DMS79 treated with DMSO at 0.1 percent for 48 hours (cell line): Measurements from ENCODE around the gene CD27.
A peak's percentile ranks its signal among the peaks of the same experiment; 100 is the strongest.
"Not testable (repeated sequence)": the region's sequence is repeated elsewhere in the genome, so short reads cannot be mapped to it uniquely, and the experiment has no call there.

Source experiments
- DNase-seq: peaks from one replicate; lab custom pipeline; 2025; lab: John Stamatoyannopoulos, UW

CD27 gene

GRCh38 chr12:6444704-6445688 is at the start of gene CD27:
CD27 (plus strand) TSS chr12:6444955; CDS start chr12:6445096, 141 bp downstream.
- DNase-seq, result no peak

GRCh38 chr12:6396031-6396430 is 48.7 kb upstream of the CD27 start:
- no peak for DNase-seq

- DNase-seq, result no peak
These were observed 44.7 kb upstream of the CD27 start for GRCh38 chr12:6399884-6400644.

- DNase-seq, result no peak
These were observed 40.4 kb upstream of the CD27 start for GRCh38 chr12:6404390-6404789.

GRCh38 chr12:6405963-6406362 is 38.8 kb upstream of the CD27 start:
- no peak for DNase-seq

- DNase-seq, result no peak
These were observed 37.4 kb upstream of the CD27 start for GRCh38 chr12:6407236-6407954.

GRCh38 chr12:6416596-6416995 is 28.2 kb upstream of the CD27 start:
- DNase-seq, result no peak

- no peak for DNase-seq
These were observed 26.0 kb upstream of the CD27 start for GRCh38 chr12:6418796-6419195.

GRCh38 chr12:6420364-6420763 is 24.4 kb upstream of the CD27 start:
- DNase-seq, result no peak

GRCh38 chr12:6423267-6424007 is 21.3 kb upstream of the CD27 start:
- peak; percentile 83 for DNase-seq

- DNase-seq, result no peak
These were observed 20.8 kb upstream of the CD27 start for GRCh38 chr12:6424008-6424347.

- no peak for DNase-seq
These were observed 19.9 kb upstream of the CD27 start for GRCh38 chr12:6424866-6425265.

- DNase-seq, result no peak
These were observed 18.9 kb upstream of the CD27 start for GRCh38 chr12:6425590-6426531.

GRCh38 chr12:6426882-6427671 is 17.7 kb upstream of the CD27 start:
- DNase-seq, result no peak

- DNase-seq, result not testable (repeated sequence)
These were observed 17.0 kb upstream of the CD27 start for GRCh38 chr12:6427796-6428195.

GRCh38 chr12:6428326-6428725 is 16.4 kb upstream of the CD27 start:
- no peak for DNase-seq

GRCh38 chr12:6430124-6430989 is 14.4 kb upstream of the CD27 start:
- no peak for DNase-seq

- no peak for DNase-seq
These were observed 11.8 kb upstream of the CD27 start for GRCh38 chr12:6432991-6433390.
